Measurements from ENCODE around the gene MLC1. TPM values are rescaled to one million over a fixed set of nuclear protein-coding genes. Genes with fewer than 3 reads are reported as not detected.

MLC1 gene
- total and polyA plus RNA-seq, 2 of the 4 experiments (the other 2 are of a cell fraction), result 0.10 TPM; not detected in 1

DNA sequence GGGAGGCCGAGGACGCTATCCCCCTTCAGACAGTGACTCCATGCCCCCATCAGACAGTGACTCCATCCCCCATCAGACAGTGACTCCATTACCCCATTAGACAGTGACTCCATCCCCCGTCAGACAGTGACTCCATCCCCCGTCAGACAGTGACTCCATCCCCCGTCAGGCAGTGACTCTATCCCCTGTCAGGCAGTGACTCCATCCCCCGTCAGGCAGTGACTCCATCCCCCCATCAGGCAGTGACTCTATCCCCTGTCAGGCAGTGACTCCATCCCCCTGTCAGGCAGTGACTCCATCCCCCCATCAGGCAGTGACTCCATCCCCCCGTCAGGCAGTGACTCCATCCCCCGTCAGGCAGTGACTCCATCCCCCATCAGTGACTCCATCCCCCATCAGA, 18.0 kb downstream of the MLC1 start:
- H3K4me2 ChIP-seq (ENCODE audit: low read depth, low read length), result no peak overlapping the region
- H2AFZ ChIP-seq (replicated peaks; ENCODE audit: low read length, poor library complexity), result no peak overlapping the region
- in situ Hi-C loops (cut with MboI; ENCODE audit: low sequenced_read_pairs), result no loop called here
- no peaks in the 10 kb centered on the region for H3K9me1 ChIP-seq (ENCODE audit: insufficient read depth, low read length)
- no peak overlapping the region for H3K18ac ChIP-seq (ENCODE audit: low read depth, low read length)
- H3K9ac ChIP-seq (ENCODE audit: low read depth, low read length), result no peak overlapping the region
- H2BK15ac ChIP-seq (ENCODE audit: low read depth, low read length), result no peak overlapping the region
- no peaks in the 10 kb centered on the region for H3K9me3 ChIP-seq (ENCODE audit: control insufficient read depth, insufficient read depth, low read length)
- DNase-seq (no peak), ATAC-seq (ENCODE audit: low read depth) (no peak)
- no peak overlapping the region for H4K8ac ChIP-seq (ENCODE audit: low read depth in 2 of 2, low read length in 2 of 2)
- peaks cover 15% of the 10 kb centered on the region for H3K27me3 ChIP-seq (ENCODE audit: control insufficient read depth, insufficient read depth, low read length)
- CTCF ChIA-PET, result interaction anchor here (0.7 kb wide), 1 partner anchor 36 kb away, joined by 3 read pairs; no protein-coding TSS in a partner anchor
- H2AK5ac ChIP-seq (ENCODE audit: low read depth, low read length), result no peak overlapping the region
- H2BK120ac ChIP-seq (ENCODE audit: low read depth, low read length), result no peak overlapping the region
- no peaks in the 10 kb centered on the region for H4K20me1 ChIP-seq (ENCODE audit: insufficient read depth, low read length)
- H4K91ac ChIP-seq (ENCODE audit: insufficient read depth, low read depth, low read length), result no peak overlapping the region
- no peak overlapping the region for H3K4ac ChIP-seq (ENCODE audit: low read depth, low read length)
- H3K4me1 ChIP-seq (ENCODE audit: control insufficient read depth, insufficient read depth, low read length), result no peaks in the 10 kb centered on the region
- H3K56ac ChIP-seq (ENCODE audit: extremely low read depth, insufficient read depth, low read length), result no peak overlapping the region
- TF ChIP-seq POLR2A (IDR thresholded peaks at IDR 0.05; ENCODE audit: low read depth, low read length) (no peak), BHLHE40 (IDR thresholded peaks at IDR 0.05; ENCODE audit: low read depth, low read length) (no peak), MAFK (IDR thresholded peaks at IDR 0.05; ENCODE audit: low read depth, low read length) (no peak), CHD1 (IDR thresholded peaks at IDR 0.05; ENCODE audit: low read depth, low read length) (no peak), FOS (IDR thresholded peaks at IDR 0.05; ENCODE audit: low read depth, low read length) (no peak), SMC3 (IDR thresholded peaks at IDR 0.05; ENCODE audit: low read depth, low read length) (no peak), NFE2L2 (IDR thresholded peaks at IDR 0.05; ENCODE audit: low read depth, low read length) (no peak), CEBPB (IDR thresholded peaks at IDR 0.05; ENCODE audit: low read depth, low read length) (no peak), MXI1 (IDR thresholded peaks at IDR 0.05; ENCODE audit: borderline replicate concordance, low read depth, low read length) (no peak), RFX5 (IDR thresholded peaks at IDR 0.05; ENCODE audit: low read depth, low read length) (no peak), MAZ (IDR thresholded peaks at IDR 0.05; ENCODE audit: borderline replicate concordance, low read depth, low read length) (no peak)
- TF ChIP-seq, protein P1, sequence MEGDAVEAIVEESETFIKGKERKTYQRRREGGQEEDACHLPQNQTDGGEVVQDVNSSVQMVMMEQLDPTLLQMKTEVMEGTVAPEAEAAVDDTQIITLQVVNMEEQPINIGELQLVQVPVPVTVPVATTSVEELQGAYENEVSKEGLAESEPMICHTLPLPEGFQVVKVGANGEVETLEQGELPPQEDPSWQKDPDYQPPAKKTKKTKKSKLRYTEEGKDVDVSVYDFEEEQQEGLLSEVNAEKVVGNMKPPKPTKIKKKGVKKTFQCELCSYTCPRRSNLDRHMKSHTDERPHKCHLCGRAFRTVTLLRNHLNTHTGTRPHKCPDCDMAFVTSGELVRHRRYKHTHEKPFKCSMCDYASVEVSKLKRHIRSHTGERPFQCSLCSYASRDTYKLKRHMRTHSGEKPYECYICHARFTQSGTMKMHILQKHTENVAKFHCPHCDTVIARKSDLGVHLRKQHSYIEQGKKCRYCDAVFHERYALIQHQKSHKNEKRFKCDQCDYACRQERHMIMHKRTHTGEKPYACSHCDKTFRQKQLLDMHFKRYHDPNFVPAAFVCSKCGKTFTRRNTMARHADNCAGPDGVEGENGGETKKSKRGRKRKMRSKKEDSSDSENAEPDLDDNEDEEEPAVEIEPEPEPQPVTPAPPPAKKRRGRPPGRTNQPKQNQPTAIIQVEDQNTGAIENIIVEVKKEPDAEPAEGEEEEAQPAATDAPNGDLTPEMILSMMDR (conservative IDR thresholded peaks at IDR 0.05; ENCODE audit: low read depth, low read length), result no peak
- TF ChIP-seq, protein P2, sequence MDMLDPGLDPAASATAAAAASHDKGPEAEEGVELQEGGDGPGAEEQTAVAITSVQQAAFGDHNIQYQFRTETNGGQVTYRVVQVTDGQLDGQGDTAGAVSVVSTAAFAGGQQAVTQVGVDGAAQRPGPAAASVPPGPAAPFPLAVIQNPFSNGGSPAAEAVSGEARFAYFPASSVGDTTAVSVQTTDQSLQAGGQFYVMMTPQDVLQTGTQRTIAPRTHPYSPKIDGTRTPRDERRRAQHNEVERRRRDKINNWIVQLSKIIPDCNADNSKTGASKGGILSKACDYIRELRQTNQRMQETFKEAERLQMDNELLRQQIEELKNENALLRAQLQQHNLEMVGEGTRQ (IDR thresholded peaks at IDR 0.05; ENCODE audit: low read depth, low read length), result no peak
- TF ChIP-seq, protein P3, sequence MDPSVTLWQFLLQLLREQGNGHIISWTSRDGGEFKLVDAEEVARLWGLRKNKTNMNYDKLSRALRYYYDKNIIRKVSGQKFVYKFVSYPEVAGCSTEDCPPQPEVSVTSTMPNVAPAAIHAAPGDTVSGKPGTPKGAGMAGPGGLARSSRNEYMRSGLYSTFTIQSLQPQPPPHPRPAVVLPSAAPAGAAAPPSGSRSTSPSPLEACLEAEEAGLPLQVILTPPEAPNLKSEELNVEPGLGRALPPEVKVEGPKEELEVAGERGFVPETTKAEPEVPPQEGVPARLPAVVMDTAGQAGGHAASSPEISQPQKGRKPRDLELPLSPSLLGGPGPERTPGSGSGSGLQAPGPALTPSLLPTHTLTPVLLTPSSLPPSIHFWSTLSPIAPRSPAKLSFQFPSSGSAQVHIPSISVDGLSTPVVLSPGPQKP (IDR thresholded peaks at IDR 0.05; ENCODE audit: borderline replicate concordance, low read depth, low read length), result no peak
- no peak overlapping the region for H3K14ac ChIP-seq (replicated peaks; ENCODE audit: low read depth, low read length)
- no peak overlapping the region for H3K23ac ChIP-seq (ENCODE audit: low read depth, low read length)
- POLR2A ChIA-PET (ENCODE audit: unreplicated experiment), result no interaction called here
- H3K36me3 ChIP-seq (ENCODE audit: control insufficient read depth, insufficient read depth, low read length), result no peaks in the 10 kb centered on the region
- no peak overlapping the region for H2BK5ac ChIP-seq (ENCODE audit: low read depth, low read length, poor library complexity, severe bottlenecking)
- WGBS, 2 experiments (ENCODE audit: extremely low coverage in 2 of 2, insufficient read length in 1 of 2), result no CpG with 5 or more reads among the region's 8 CpGs
- no peak overlapping the region for H2BK20ac ChIP-seq (ENCODE audit: low read depth, low read length)
- no peaks in the 10 kb centered on the region for H3K79me1 ChIP-seq (ENCODE audit: low read depth in 1 of 2, low read length in 2 of 2)
- dilution Hi-C loops (cut with HindIII; ENCODE audit: low sequenced_read_pairs, unreplicated experiment), result no loop called here
- no peak overlapping the region for H3K4me3 ChIP-seq (ENCODE audit: insufficient read depth, low read depth, low read length)
- intact Hi-C loops (cut with micrococcal nuclease), result no loop called here
- H3K27ac ChIP-seq (ENCODE audit: insufficient read depth, low read length), result no peak overlapping the region
- no peak overlapping the region for H4K5ac ChIP-seq (ENCODE audit: low read depth, low read length)
- H2AK9ac ChIP-seq (replicated peaks; ENCODE audit: low read depth, low read length, poor library complexity), result no peak overlapping the region
- no TSS peak for BruUV-seq (replicated peaks)
